Renal cortical epithelial cell (primary cell): ENCODE measurements around the gene BORA. TPM values are rescaled to one million over a fixed set of nuclear protein-coding genes. Genes with fewer than 3 reads are reported as not detected.
A peak's percentile ranks its signal among the peaks of the same experiment; 100 is the strongest.
"Not testable (repeated sequence)": the region's sequence is repeated elsewhere in the genome, so short reads cannot be mapped to it uniquely, and the experiment has no call there.

ENCODE experiments used
- DNase-seq: peaks from one replicate; pipeline ENCODE4 v3.0.0-alpha.2; 2011; ENCODE audit warnings: low read depth
- total RNA-seq: library from RNA; depleted of rRNA; stranded (reverse); fragments of >200 nt; gene quantifications from 2 replicates; pipeline ENCODE4 v1.2.3, GENCODE V29; 2014

The BORA gene
- total RNA-seq, 1 donor from 2014 or later: 5.1 TPM

DNA sequence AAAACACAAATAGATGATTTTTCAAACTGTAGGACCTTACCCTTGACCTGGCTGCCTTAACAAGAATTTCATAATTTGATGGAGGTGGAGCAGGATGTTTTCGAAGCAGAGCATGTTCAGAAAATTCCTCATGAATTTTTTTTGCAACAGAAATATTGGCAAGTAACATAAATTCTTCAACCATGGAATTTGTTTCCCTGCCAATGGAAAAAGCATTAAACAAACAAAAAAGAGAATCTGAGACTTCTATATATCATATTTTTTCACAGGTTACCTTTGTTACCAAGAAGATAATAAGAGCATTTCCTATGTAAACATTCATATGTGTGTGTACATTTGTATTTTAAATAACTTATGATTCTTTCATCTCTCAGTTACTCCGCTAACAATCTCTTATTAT, 35.7 kb downstream of the BORA start:
- no peak for DNase-seq

DNA sequence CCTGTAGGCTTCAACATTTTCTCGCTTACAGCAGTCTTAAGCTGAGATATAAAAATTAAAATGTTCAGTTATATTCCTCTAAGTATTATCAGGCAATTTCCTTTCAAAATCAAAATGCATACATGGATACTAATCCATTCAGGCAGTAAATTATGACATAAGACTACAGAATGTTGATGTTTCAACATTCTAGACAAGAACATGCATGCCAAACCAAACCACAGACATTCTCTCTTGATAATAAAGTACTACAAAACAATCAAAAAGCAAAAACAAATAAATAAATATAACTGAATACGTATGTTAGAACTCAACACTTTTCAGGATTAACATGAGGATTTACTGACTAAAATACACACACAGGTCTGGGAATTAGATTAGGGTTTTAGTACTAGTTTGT, 46.3 kb downstream of the BORA start:
- no peak for DNase-seq

DNA sequence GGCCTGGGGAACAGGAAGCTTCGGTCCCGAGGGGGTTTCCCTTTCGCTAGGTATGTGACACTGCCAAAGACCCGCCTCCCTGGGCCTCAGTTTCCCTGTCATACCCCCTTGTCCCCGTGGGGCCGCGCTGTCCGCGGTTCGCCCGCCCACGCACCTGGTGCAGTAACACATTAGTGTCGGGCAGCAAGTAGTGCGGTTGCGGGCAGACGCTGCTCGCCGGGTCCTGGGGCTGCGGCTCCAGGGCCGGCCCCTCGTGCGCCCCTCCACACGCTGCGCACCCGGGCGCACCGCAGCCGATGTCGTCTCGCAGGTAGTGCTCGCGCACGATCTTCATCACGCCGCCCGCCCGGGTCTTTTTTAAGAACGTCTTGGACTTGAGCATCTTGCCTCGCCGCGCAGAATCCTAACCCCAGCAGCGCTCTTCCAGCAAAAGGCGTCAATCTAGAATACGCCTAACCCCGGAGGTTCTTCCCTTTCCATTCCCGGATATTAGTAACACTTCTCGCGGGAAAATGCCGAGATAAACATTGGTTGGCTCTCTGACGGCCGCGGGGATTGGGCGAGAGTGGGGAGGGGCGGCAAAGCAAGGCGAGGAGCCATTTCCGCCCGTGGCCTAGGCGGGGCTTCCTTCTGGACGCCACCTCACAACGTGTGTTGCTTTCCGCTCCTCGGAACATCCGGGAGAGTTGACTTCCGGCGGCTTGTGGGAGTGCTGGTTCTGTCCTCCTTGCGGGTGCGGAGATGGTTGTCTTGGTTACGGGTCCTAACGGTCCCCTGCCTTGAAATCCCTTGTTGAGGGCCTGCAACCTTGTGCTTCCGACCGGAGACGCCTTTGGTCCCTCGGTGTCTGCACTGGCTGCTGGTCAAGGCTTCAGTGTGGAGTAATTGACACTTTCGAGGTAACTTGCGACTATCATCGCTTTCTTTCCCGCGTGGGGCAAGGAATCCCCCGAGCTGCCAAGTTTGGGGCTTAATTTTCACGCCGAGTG, 54.0 kb downstream of the BORA start, which contains the start of the genes DIS3 and PIBF1:
Gene DIS3 (minus strand): TSS at position 450 of the 989 bp plus-strand sequence. CDS start 68 bp downstream, at position 382.
Gene PIBF1 (plus strand): TSS at position 683 of the 989 bp plus-strand sequence. CDS start 1,337 bp downstream, outside the sequence.
- peak; percentile 96 for DNase-seq

DNA sequence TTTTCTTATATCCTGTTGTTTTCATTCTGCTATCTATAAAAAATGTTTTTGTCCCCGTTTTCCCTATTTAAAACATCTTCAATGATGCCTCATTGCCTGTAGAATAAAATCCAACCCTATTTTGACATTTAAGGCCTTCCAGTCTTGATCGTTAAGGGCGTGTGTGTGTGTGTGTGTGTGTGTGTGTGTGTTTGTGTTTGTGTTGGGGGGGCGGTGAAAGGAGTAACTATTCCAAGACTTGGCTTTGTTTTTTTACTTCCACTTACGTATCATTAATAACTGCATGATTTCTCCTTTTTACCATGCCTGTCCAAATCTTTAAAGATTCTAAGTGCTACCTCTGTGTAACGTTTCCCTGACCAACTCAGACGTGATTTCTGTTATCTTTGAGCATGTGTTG, 55.0 kb downstream of the BORA start:
- DNase-seq: no peak

DNA sequence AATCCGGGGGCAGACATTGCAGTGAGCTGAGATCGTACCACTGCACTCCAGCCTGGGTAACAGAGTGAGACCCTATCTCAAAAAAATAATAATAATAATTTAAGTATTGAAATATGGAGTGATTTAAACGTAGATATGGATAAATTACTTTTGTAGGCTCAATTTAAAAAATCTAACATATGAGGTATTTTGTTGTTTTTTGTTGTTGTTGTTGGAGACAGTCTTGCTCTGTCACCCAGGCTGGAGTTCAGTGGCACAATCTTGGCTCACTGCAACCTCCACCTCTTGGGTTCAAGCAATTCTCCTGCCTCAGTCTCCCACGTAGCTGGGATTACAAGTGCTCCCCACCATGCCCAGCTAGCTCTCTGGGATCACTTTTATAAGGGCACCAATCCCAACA, 57.0 kb downstream of the BORA start:
- DNase-seq: not testable (repeated sequence)

DNA sequence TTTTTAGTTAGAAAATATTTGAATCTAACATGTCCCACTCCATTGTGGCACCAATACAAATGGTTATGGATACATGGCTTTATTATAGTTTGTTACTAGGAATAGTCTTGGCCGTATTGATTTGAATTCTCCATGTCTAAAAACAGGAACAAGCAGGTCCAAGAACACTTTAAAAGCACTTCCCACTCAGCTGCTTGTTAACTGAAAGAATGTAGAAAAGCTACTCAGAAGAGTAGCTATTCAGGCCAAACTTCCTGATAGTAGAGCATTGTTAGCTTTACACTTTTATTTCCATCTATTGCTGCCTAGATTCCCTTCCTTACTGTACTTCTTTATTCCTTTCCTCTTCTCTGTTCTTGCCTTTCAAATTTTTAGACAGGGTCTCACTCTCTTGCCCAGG, 61.1 kb downstream of the BORA start:
- DNase-seq: no peak

DNA sequence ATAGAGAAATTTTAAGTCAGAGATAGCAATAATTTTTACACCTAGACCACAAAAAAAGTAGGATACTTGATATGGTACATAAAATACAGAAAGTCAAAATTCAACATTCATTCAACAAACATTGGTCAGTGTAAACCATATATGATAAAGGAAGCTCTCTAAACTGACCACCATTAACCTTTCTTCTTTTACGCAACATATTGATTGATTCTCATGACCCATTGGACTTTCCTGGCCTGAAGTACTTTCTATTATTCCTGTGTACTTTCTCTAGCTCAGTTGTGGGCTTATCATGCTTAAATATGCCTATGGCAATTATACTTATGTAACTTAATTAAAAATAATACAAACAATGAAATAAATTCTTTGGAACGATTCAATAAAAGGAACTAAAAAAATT, 64.9 kb downstream of the BORA start:
- DNase-seq: no peak

DNA sequence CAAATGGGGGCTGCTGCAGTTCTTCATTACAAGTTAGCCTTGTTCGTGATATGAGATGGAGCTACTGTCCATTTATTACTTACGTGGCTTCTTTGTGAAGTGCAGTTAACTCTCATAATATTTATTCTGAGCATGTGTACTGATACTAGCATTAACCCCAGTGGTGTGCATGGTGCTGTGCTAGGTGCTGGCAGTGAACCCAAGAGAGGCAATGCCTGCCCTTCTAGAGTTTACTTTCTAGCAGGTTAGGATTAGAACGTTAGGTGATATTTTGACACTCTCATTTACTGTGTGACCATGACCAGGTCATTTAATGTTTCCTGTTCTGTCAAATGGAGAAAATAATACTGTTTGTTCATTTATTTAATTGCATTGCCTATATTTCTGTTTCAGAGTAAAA, 71.1 kb downstream of the BORA start:
- DNase-seq: no peak

DNA sequence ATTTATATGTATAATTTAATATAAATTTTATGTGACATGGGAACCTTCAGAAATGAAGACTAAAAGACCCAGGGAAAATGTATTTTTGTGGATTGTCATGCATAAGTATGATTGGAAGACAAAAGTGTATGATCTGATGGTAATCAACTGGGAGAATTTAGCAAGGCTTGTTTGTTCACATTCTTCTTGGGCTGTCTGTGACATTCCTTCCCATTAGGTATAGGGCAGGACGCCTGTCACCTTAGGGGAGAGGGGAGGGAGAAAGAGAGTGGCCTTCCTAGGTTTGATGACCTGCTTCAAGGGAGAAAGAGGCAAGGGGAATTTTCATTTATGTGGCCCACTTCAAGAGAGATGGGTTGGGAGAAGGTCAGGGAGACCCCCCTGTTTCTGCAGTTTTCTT, 76.6 kb downstream of the BORA start:
- no peak for DNase-seq

Other genes starting within 250 kb of the BORA start
- gene MZT1, start 294 bp upstream of the BORA start, total RNA-seq: 7.3 and 21.5 TPM in 2 replicates
- gene DIS3, start 54.0 kb downstream of the BORA start, total RNA-seq: 48.1 and 49.0 TPM in 2 replicates
- 17.0 and 27.6 TPM in 2 replicates for gene PIBF1, start 54.2 kb downstream of the BORA start, total RNA-seq